Nephron progenitor cell (in vitro differentiated cells): ENCODE results near the gene ROGDI.

Experiments
- DNase-seq: peaks from one replicate; pipeline ENCODE4 v3.0.0; 2021
- H3K27ac Mint-ChIP-seq: 2 replicates; pipeline ENCODE4 v1.8.0; 2021; ENCODE audit warnings: mild to moderate bottlenecking, moderate library complexity, mixed read lengths
- H3K27me3 Mint-ChIP-seq: 2 replicates; pipeline ENCODE4 v1.8.0; 2021; ENCODE audit warnings: mild to moderate bottlenecking, low read depth, mixed read lengths; ENCODE audit not compliant: poor library complexity
- H3K36me3 Mint-ChIP-seq: 2 replicates; pipeline ENCODE4 v1.8.0; 2021; ENCODE audit warnings: low read depth, mixed read lengths
- H3K4me1 Mint-ChIP-seq: 2 replicates; pipeline ENCODE4 v1.8.0; 2021; ENCODE audit warnings: mixed read lengths
- H3K4me3 Mint-ChIP-seq: 2 replicates; pipeline ENCODE4 v1.8.0; 2021; ENCODE audit warnings: mild to moderate bottlenecking, moderate library complexity, mixed read lengths
- H3K9me3 Mint-ChIP-seq: 2 replicates; pipeline ENCODE4 v1.8.0; 2021; ENCODE audit warnings: mild to moderate bottlenecking, moderate library complexity, mixed read lengths
- CTCF ChIP-seq: fragments of 200-600 bp; sonication (generic); IDR thresholded peaks from 2 replicates; pipeline ENCODE4 v1.5.0; 2021; ENCODE audit warnings: antibody characterized with exemption

Gene ROGDI

GRCh38 chr16:4762205-4762604 is 40.2 kb downstream of the ROGDI start:
- Mint-ChIP-seq H3K27me3 (no peaks in the 10 kb centered on the region), H3K27ac (no peak overlapping the region), H3K36me3 (peaks cover 34% of the 10 kb centered on the region), H3K4me3 (no peak overlapping the region), H3K4me1 (peaks cover 11% of the 10 kb centered on the region), H3K9me3 (no peaks in the 10 kb centered on the region)
- no peak for DNase-seq
- no peak for TF ChIP-seq CTCF

GRCh38 chr16:4760221-4760910 is 42.1 kb downstream of the ROGDI start:
- TF ChIP-seq CTCF = no peak
- Mint-ChIP-seq H3K27me3 (no peaks in the 10 kb centered on the region), H3K9me3 (peaks cover 7% of the 10 kb centered on the region), H3K36me3 (peaks cover 52% of the 10 kb centered on the region), H3K4me1 (no peaks in the 10 kb centered on the region), H3K27ac (no peak overlapping the region), H3K4me3 (no peak overlapping the region)
- no peak for DNase-seq

- Mint-ChIP-seq H3K9me3 (peaks cover 9% of the 10 kb centered on the region), H3K27ac (no peak overlapping the region), H3K27me3 (no peaks in the 10 kb centered on the region), H3K4me3 (no peak overlapping the region), H3K36me3 (peaks cover 71% of the 10 kb centered on the region), H3K4me1 (no peaks in the 10 kb centered on the region)
- no peak for DNase-seq
- no peak for TF ChIP-seq CTCF
Measured at GRCh38 chr16:4755687-4756086, 46.7 kb downstream of the ROGDI start.

- H3K4me3 Mint-ChIP-seq = no peak overlapping the region
- no peak for DNase-seq
- no peaks in the 10 kb centered on the region for H3K27me3 Mint-ChIP-seq
- peaks cover 9% of the 10 kb centered on the region for H3K9me3 Mint-ChIP-seq
- H3K36me3 Mint-ChIP-seq = peaks cover 65% of the 10 kb centered on the region
- H3K4me1 Mint-ChIP-seq = no peaks in the 10 kb centered on the region
- no peak for TF ChIP-seq CTCF
- no peak overlapping the region for H3K27ac Mint-ChIP-seq
Measured at GRCh38 chr16:4754865-4755264, 47.6 kb downstream of the ROGDI start.

- no peak overlapping the region for H3K4me3 Mint-ChIP-seq
- peaks cover 9% of the 10 kb centered on the region for H3K9me3 Mint-ChIP-seq
- no peak for TF ChIP-seq CTCF
- H3K4me1 Mint-ChIP-seq = no peaks in the 10 kb centered on the region
- H3K27me3 Mint-ChIP-seq = no peaks in the 10 kb centered on the region
- no peak for DNase-seq
- no peak overlapping the region for H3K27ac Mint-ChIP-seq
- H3K36me3 Mint-ChIP-seq = peaks cover 51% of the 10 kb centered on the region
Measured at GRCh38 chr16:4753227-4753626, 49.2 kb downstream of the ROGDI start.

GRCh38 chr16:4752351-4753100 is 49.9 kb downstream of the ROGDI start:
- no peak for TF ChIP-seq CTCF
- Mint-ChIP-seq H3K9me3 (peaks cover 9% of the 10 kb centered on the region), H3K4me1 (peaks cover 5% of the 10 kb centered on the region), H3K4me3 (no peak overlapping the region), H3K27me3 (no peaks in the 10 kb centered on the region), H3K36me3 (peaks cover 47% of the 10 kb centered on the region), H3K27ac (no peak overlapping the region)
- no peak for DNase-seq
